GM21390 (cell line): ENCODE data around the gene CAMKMT.

Experiments
- ATAC-seq: cut with Tn5 transposase; IDR thresholded peaks from one replicate; pipeline ENCODE4 v1.9.1; 2021; ENCODE audit not compliant: unreplicated experiment

CAMKMT gene

DNA sequence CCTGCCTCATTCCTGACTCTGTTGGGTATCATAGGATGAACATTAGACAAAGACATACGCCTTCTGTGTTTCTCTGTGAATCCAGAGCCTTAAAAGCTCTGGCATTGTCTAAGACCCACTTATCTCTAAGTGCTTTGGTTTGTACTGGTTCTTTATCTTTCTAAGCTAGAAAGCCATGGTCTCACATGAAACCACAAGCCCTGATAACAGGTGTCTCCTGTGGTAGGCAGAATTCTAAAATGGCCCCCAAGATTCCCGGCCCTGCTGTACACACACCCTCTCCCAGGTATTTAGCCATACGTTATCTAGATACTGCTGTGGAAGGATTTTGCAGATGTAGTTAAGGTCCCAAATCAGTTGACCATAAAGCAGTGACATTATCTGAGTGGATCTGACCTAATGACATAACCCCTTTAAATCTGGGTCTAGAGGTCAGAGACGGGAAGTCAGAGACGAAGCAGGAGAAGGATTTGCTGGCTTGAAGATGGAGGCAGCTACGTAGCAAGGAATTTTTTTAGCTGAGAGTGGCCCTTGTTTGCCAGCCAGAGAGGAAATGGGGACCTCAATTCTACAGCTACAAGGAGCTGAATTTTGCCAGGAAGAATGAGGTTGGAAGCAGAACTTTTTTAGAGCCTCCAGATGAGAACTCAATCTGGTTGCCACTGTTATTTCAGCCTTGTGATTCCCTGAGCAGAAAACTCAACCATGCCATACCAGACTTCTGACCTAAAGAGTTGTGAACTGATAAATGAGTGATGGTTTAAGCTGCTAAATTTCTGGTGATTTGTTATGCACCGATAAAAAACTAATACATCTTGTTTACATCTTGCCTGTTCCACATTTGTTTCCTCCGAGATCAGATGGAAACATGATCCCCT lies 186.7 kb downstream of the CAMKMT start:
- no peak for ATAC-seq

DNA sequence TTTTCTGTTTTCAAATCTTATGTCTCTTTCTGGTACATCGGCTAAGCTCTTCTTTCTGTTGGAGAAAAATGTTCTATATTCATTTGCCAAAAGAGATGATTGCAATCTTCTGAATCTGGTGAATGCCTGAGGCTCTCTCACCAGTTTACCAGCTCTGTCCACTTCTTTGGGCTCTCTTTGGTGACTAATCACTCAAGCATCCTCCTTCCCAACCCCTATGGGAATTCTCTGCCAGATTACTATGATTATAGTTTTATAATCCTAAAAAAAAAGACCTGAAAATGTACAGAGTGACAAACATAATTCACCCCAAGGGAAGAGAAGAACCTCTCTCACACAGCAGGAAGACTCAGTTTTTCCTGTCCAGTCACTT lies 187.3 kb downstream of the CAMKMT start:
- no peak for ATAC-seq

DNA sequence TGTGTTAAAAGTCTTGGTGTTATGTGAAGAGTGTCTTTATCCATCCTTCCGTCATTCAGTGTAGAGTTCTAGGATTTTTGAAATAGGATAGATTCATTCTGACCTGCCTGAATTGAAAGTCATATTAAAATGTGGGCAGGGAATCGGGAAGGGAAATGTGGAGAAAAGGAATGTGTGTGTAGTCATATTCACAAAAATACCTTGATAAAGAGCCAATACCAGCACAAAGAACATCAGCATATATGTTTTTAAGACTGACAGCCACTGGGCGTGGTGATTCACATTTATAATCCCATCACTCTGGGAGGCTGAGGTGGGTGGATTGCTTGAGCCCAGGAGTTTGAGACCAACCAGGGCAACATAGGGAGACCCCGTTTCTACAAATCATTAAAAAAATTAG lies 188.1 kb downstream of the CAMKMT start:
- ATAC-seq, result no peak

GRCh38 chr2:44550561-44550960 lies 188.8 kb downstream of the CAMKMT start:
- ATAC-seq, result no peak

- ATAC-seq, result no peak
Observed at GRCh38 chr2:44551497-44551896, 189.8 kb downstream of the CAMKMT start.

- no peak for ATAC-seq
Observed at GRCh38 chr2:44553456-44553855, 191.7 kb downstream of the CAMKMT start.

- no peak for ATAC-seq
Observed at GRCh38 chr2:44555700-44556099, 194.0 kb downstream of the CAMKMT start.

GRCh38 chr2:44559108-44559507 lies 197.4 kb downstream of the CAMKMT start:
- no peak for ATAC-seq

- ATAC-seq, result no peak
Observed at GRCh38 chr2:44560352-44560751, 198.6 kb downstream of the CAMKMT start.

DNA sequence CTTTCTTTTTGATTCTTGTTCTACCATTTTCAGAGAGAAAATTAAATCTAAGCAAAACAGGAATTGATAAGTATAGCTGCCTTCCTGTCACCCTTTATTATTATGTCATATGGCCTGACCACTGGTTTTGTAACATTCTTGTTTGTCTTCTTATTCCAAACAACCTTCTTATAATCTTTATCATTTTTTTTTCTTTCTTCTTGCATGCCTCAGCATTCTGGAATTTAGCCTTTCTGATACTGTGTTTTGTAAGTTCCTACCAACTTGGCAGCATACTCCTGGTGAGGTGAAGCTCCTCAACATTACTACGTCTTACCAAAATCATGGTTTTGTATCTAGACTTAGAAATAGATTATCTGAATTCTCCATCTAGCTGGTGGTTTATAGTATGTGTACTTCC lies 199.2 kb downstream of the CAMKMT start:
- no peak for ATAC-seq

DNA sequence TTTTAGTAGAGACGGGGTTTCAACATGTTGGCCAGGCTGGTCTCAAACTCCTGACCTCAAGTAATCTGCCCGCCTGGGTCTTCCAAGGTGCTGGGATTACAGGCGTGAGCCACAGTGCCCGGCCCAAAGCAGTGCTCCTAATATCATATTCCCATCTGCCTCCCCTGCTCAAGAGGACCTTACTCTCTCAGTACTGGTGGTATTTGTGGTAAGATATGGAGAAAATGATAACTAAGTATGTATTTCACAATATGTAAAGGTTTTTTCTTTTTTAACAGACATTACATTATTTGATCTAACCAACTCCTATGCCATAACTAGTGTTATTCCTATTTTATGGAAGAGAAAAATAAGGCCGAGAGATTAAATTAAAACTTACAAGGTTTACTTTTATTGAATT lies 201.0 kb downstream of the CAMKMT start:
- ATAC-seq, result no peak

- ATAC-seq, result no peak
Observed at GRCh38 chr2:44564752-44565151, 203.0 kb downstream of the CAMKMT start.

- no peak for ATAC-seq
Observed at GRCh38 chr2:44566059-44566458, 204.3 kb downstream of the CAMKMT start.

- no peak for ATAC-seq
Observed at GRCh38 chr2:44569491-44569890, 207.7 kb downstream of the CAMKMT start.

DNA sequence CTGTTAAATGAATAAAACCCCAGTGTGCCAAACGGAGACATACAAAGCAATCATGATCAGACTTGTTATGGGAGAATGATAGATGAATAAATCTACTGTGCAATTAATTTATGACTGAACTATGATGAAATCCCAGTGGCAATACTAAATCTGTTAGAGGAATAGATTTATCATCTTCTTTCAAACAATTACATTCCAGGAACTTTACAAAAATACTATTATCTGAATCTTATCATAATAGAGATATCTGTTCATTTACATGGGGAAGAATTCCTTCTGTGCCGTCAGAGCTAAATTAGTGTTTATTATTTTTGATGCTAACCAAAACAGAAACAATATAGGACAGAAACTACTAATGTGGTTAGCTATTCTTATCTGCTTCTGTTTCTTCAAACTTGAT lies 208.5 kb downstream of the CAMKMT start:
- no peak for ATAC-seq

- ATAC-seq, result no peak
Observed at GRCh38 chr2:44570777-44571176, 209.0 kb downstream of the CAMKMT start.

DNA sequence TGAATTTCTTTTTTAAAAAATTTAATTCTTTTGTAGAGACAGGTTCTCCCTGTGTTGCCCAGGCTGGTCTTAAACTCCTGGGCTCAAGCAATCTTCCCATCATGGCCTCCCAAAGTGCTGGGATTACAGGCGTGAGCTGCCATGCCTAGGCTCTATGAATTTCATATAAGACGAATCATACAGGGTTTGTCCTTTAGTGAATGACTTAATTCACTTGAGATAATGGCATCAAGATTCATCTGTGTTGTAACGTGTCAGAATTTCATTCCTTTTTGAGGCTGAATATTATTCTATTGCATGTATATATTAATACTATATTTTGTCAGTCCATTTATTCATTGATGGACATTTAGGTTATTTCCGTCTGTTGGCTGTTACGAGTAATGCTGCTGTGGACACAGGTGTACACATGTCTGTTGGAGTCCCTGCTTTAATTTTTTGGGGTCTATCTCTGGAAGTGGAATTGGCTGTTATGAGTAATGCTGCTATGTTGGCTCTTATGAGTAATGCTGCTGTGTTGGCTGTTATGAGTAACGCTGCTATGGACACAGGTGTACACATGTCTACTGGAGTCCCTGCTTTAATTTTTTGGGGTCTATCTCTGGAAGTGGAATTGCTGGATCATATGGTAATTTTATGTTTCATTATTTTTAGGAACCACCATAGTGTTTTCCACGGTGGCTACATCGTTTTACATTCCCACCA lies 210.6 kb downstream of the CAMKMT start:
- no peak for ATAC-seq

- ATAC-seq, result no peak
Observed at GRCh38 chr2:44573996-44574395, 212.2 kb downstream of the CAMKMT start.

- peak; percentile 77 for ATAC-seq
Observed at GRCh38 chr2:44578471-44579093, 216.8 kb downstream of the CAMKMT start.

GRCh38 chr2:44579115-44579836 lies 217.5 kb downstream of the CAMKMT start:
- ATAC-seq, result peak; percentile 10

- no peak for ATAC-seq
Observed at GRCh38 chr2:44579837-44580230, 218.1 kb downstream of the CAMKMT start.
